ENCODE results near the gene CGB2.

DNA sequence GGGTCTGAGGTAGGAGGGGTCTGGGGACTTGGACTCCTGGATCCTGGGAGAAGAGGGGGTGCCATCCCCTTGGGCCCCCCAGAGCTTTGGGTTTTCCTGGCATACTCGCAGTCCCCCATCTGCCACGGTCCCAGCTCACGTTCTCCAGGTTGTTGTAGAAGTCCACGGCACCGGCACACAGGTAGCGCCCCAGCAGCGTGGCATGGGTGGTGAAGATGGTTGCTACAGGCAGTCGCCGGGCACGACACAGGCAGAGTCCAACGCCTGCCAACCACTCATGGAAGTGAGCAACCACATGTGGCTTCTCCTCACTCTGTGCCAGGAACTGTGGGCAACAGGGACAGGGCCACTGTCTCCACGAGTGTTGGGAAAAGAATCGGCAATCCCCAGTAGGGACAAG, 46.0 kb upstream of the CGB2 start:
- TF ChIP-seq, protein P1, sequence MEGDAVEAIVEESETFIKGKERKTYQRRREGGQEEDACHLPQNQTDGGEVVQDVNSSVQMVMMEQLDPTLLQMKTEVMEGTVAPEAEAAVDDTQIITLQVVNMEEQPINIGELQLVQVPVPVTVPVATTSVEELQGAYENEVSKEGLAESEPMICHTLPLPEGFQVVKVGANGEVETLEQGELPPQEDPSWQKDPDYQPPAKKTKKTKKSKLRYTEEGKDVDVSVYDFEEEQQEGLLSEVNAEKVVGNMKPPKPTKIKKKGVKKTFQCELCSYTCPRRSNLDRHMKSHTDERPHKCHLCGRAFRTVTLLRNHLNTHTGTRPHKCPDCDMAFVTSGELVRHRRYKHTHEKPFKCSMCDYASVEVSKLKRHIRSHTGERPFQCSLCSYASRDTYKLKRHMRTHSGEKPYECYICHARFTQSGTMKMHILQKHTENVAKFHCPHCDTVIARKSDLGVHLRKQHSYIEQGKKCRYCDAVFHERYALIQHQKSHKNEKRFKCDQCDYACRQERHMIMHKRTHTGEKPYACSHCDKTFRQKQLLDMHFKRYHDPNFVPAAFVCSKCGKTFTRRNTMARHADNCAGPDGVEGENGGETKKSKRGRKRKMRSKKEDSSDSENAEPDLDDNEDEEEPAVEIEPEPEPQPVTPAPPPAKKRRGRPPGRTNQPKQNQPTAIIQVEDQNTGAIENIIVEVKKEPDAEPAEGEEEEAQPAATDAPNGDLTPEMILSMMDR (IDR thresholded peaks at IDR 0.05): no peak
- TF ChIP-seq EZH2 (IDR thresholded peaks at IDR 0.05; ENCODE audit: borderline replicate concordance, insufficient read depth, low read depth, low read length, poor library complexity, severe bottlenecking): no peak

Measured in B cell (primary cell).